Neural crest cell (in vitro differentiated cells): ENCODE measurements around the gene MYH3. TPM values are rescaled to one million over a fixed set of nuclear protein-coding genes. Genes with fewer than 3 reads are reported as not detected.

Experiments
- DNase-seq: peaks from one replicate; pipeline ENCODE4 v3.0.0; 2021; ENCODE audit warnings: low read depth, mixed read lengths, low spot score
- H3K27ac Mint-ChIP-seq: one replicate; pipeline ENCODE4 v1.8.0; 2021; ENCODE audit warnings: mild to moderate bottlenecking, mixed read lengths; ENCODE audit not compliant: unreplicated experiment
- H3K27me3 Mint-ChIP-seq: 2 replicates; pipeline ENCODE4 v1.8.0; 2021; ENCODE audit warnings: low read depth, mild to moderate bottlenecking, mixed read lengths
- H3K36me3 Mint-ChIP-seq: 2 replicates; pipeline ENCODE4 v1.8.0; 2021; ENCODE audit warnings: low read depth, mild to moderate bottlenecking, mixed read lengths
- H3K4me1 Mint-ChIP-seq: 2 replicates; pipeline ENCODE4 v1.8.0; 2021; ENCODE audit warnings: mixed read lengths
- H3K4me3 Mint-ChIP-seq: one replicate; pipeline ENCODE4 v1.8.0; 2021; ENCODE audit warnings: mild to moderate bottlenecking, mixed read lengths
- H3K9me3 Mint-ChIP-seq: 2 replicates; pipeline ENCODE4 v1.8.0; 2021; ENCODE audit warnings: mixed read lengths
- CTCF ChIP-seq: fragments of 200-600 bp; sonication (generic); conservative IDR thresholded peaks from 2 replicates; pipeline ENCODE4 v1.5.0; 2021; ENCODE audit warnings: antibody characterized with exemption, mild to moderate bottlenecking
- total RNA-seq: library from RNA; stranded (reverse); gene quantifications from 2 replicates; pipeline ENCODE4 v1.2.1, GENCODE V29; 2021

The MYH3 gene
- total RNA-seq, 1 donor from 2014 or later = 3.6 TPM

GRCh38 chr17:10649602-10650001 lies 7.5 kb downstream of the MYH3 start:
- H3K9me3 Mint-ChIP-seq = no peaks in the 10 kb centered on the region
- no peaks in the 10 kb centered on the region for H3K36me3 Mint-ChIP-seq
- H3K27me3 Mint-ChIP-seq = no peaks in the 10 kb centered on the region
- H3K27ac Mint-ChIP-seq = no peak overlapping the region
- H3K4me1 Mint-ChIP-seq = no peaks in the 10 kb centered on the region
- no peak for TF ChIP-seq CTCF
- DNase-seq = no peak
- H3K4me3 Mint-ChIP-seq = no peak overlapping the region

- Mint-ChIP-seq H3K27me3 (no peaks in the 10 kb centered on the region), H3K36me3 (no peaks in the 10 kb centered on the region), H3K27ac (peak overlapping the region; percentile 52), H3K9me3 (no peaks in the 10 kb centered on the region), H3K4me3 (no peak overlapping the region), H3K4me1 (no peaks in the 10 kb centered on the region)
- DNase-seq = no peak
- TF ChIP-seq CTCF = no peak
Measured at GRCh38 chr17:10648956-10649355, 8.2 kb downstream of the MYH3 start.

- Mint-ChIP-seq H3K27me3 (no peaks in the 10 kb centered on the region), H3K9me3 (no peaks in the 10 kb centered on the region), H3K36me3 (no peaks in the 10 kb centered on the region), H3K27ac (peak overlapping the region; percentile 24), H3K4me3 (no peak overlapping the region), H3K4me1 (no peaks in the 10 kb centered on the region)
- no peak for DNase-seq
- TF ChIP-seq CTCF = no peak
Measured at GRCh38 chr17:10648381-10648780, 8.7 kb downstream of the MYH3 start.

- H3K9me3 Mint-ChIP-seq = no peaks in the 10 kb centered on the region
- peak; percentile 87 for TF ChIP-seq CTCF
- DNase-seq = peak; percentile 86
- no peaks in the 10 kb centered on the region for H3K36me3 Mint-ChIP-seq
- no peaks in the 10 kb centered on the region for H3K27me3 Mint-ChIP-seq
- no peaks in the 10 kb centered on the region for H3K4me1 Mint-ChIP-seq
- H3K27ac Mint-ChIP-seq = no peak overlapping the region
- H3K4me3 Mint-ChIP-seq = no peak overlapping the region
Measured at GRCh38 chr17:10646392-10646990, 10.6 kb downstream of the MYH3 start.

GRCh38 chr17:10640475-10640874 lies 16.6 kb downstream of the MYH3 start:
- Mint-ChIP-seq H3K27me3 (no peaks in the 10 kb centered on the region), H3K27ac (no peak overlapping the region), H3K9me3 (no peaks in the 10 kb centered on the region), H3K4me3 (no peak overlapping the region), H3K36me3 (peaks cover 19% of the 10 kb centered on the region), H3K4me1 (no peaks in the 10 kb centered on the region)
- TF ChIP-seq CTCF = no peak
- DNase-seq = no peak
